Activated CD4-positive, alpha-beta T cell treated with anti-CD3 and anti-CD28 coated beads, Interleukin-2, amount 50 U/mL, for 4 hours (primary cell): ENCODE data around the gene ETNK1.
A peak's percentile ranks its signal among the peaks of the same experiment; 100 is the strongest.
"Not testable (repeated sequence)": the region's sequence is repeated elsewhere in the genome, so short reads cannot be mapped to it uniquely, and the experiment has no call there.

ENCODE experiments used
- DNase-seq, 2 experiments: peaks; one replicate each; pipeline ENCODE4 v3.0.0-alpha.2; 2020

The ETNK1 gene

DNA sequence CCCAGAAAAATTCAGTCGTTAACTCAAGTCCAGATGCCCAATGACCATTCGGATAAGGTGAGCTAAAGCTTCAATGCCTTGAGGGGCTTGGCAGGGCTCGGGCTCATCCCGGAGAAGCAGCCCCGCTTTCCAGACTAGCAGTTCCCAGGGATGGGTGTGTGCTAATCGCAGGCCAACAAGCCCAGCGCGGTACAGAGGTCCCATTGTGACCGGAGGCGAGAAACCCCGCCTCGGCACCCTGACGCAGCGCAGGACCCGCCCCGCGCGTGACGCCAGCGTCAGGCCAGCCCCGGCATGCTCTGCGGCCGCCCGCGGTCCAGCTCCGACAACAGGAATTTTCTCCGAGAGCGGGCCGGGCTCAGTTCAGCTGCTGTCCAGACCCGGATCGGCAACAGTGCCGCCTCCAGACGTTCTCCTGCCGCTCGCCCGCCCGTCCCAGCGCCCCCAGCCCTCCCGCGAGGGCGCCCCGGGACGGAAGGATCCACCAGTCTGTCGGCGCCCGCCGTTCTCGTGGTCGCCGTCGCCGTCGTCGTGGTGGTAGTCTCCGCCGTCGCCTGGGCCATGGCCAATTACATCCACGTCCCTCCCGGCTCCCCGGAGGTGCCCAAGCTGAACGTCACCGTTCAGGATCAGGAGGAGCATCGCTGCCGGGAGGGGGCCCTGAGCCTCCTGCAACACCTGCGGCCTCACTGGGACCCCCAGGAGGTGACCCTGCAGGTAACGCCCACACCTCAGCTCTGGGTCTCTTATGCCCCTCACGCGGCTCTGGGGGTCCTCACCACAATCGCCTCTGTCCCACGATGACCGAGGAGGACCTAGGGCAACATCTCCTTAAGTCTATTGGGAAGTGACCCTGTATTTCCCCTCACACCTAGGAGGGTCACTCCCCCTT, at the start of gene ETNK1:
ETNK1 (plus strand) TSS at position 302 of the 892 bp plus-strand sequence; CDS start at position 562, 260 bp downstream.
- DNase-seq, result peak; percentile 72

DNA sequence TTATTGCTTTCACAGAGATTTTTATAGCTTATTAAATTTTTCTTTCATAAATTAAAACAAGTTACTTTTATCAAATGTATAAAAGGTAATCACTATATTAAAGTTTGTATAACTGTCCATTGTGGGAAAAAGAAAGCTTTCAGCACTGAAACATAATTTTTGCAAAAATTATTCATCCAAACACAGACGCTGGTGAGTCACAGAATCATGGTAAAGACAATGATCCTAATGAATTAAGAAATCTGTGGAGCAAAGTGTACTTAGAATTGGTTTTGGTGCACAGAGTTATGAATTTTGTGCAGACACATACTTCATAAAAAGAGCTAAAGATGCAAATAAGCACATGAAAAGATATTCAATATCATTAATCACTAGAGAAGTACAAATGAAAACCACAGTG, 48.9 kb upstream of the ETNK1 start:
- no peak for DNase-seq

GRCh38 chr12:22576473-22576872, 48.5 kb upstream of the ETNK1 start:
- DNase-seq, result no peak

DNA sequence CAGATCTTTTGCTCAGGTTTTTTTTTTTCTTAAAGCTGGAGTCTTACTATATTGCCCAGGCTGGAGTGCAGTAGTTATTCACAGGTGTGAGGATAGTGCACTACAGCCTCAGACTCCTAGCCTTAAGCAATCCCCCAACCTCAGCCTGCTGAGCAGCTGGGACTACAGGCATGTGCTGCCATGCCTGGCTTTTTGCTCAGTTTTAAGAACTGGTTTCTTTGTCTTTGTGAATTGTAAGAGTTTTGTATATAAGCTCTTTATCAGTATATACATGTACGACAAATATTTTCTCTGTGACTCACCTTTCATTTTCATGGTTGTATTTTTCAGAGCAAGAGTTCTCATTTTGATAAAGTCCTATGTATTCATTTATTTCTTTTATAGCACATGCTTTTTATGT, 47.3 kb upstream of the ETNK1 start:
- DNase-seq, result no peak

- no peak for DNase-seq
Observed at GRCh38 chr12:22578328-22578727, 46.6 kb upstream of the ETNK1 start.

GRCh38 chr12:22588817-22589216, 36.2 kb upstream of the ETNK1 start:
- no peak for DNase-seq

DNA sequence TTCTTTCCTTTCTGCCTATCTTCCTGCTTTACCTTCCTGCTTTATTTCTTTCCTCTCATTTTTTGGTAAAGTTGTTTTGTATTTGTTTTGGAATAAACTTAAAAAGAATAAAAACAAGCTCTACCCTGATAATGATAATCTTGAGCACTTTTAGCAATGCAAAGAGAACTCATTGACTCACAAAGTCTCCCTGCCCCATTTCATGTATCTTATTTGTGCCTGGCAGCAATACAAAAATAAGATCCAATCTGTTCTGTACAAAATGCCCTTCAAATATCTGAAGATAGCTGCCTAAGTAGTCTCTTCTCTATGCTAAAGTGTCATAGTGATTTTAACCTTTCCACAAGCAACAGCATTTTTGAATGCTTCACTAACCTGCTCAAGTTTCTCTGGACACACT, 31.1 kb upstream of the ETNK1 start:
- no peak for DNase-seq

DNA sequence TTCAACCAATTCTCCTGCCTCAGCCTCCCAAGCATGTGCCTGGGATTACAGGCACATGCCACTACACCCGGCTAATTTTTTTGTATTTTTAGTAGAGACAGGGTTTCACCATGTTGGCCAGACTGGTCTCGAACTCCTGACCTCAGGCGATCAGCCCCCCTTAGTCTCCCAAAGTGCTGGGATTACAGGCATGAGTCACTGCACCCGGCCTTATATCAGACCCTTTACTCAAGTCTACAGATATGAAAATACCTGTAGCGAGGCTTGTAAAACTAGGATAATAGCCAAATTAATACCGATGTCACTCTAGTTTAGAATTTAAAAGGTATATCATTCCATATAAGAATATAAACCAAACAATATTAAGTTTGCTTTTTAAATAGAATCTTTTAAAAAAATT, 27.4 kb upstream of the ETNK1 start:
- not testable (repeated sequence) for DNase-seq

DNA sequence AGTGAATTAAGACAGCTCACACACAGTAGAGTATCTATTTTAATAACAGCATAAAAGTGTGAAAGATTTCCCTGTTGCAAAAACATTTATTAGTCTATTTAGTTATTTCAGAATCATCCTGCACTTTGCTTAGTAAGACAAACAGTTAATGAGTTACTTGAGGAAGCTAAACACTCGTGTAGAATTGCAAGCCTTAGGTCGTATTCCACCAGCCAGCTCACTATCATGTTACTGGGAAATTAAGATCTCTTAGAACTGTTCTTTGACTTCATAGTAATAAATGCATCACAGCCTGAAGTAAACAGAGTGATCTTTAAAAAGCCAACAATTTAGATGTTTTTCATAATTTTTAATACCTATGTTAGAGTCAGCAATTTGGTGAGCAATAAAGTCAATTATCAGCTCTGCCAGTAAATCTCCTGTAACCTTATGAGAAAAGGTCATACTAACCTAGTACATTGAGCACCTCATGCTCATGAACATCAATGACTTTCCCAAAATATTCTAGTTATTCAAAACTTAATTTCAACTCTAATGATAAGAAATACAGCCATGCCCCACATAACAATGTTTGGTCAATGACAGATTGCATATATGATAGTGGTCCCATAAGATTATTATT, 26.7 kb upstream of the ETNK1 start:
- no peak for DNase-seq

DNA sequence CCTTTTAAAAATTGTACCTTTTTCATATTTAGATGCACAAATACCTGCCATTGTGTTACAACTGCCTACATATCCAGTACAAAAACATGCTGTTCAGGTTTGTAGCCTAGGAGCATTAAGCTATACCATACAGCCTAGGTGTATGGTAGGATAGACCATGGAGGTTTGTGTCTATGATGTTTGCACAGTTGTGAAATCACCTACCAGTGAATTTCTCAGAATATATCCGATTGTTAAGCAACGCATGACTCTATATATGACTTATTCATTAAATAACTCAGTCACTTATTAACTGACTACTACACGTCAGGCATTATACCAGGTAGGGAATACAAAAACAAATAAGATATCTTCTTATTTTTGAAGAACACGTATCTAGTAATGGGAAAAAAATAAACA, 26.2 kb upstream of the ETNK1 start:
- no peak for DNase-seq

- DNase-seq, result no peak
Observed at GRCh38 chr12:22600181-22600580, 24.8 kb upstream of the ETNK1 start.

DNA sequence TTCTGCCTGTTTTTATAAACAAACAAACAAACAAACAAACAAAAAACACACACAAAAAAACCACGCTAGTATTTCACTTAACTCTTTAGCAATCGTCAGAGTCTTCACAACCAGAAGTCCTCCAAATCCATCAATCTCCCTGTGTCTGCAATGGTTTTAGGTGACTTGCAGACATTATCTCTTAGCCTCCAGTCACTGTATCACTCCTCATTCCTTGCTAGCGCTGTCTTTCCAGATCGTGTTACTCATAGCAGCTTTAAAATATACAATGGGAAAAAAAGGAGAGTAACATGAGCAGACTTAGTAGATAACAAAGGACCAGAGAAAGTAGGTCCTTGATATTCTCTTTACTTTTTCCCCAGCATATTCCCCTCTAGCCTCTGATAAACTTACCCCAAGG, 15.5 kb upstream of the ETNK1 start:
- DNase-seq, result no peak

DNA sequence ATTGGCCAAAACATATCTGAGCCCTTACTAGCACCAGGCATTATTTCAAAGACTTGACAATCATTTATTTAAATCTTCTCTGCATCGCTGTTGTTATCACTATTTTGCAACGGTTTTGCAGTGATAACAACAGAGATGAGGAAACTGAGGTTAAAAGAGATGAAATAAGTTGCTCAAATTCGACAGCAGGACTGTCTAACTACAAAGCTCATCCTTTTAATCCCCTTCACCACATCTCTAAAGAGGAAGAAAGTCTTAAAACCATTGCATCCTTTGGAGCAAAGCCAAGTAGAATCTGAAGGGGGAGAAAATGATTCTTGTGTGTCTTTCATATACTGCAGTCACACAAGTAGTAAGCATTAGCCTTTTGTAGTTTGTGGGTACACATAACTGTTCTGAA, 14.8 kb upstream of the ETNK1 start:
- no peak for DNase-seq

GRCh38 chr12:22612822-22613221, 12.1 kb upstream of the ETNK1 start:
- not testable (repeated sequence) for DNase-seq

GRCh38 chr12:22615963-22616501, 8.9 kb upstream of the ETNK1 start:
- DNase-seq, result no peak

- DNase-seq, result no peak
Observed at GRCh38 chr12:22617630-22618029, 7.3 kb upstream of the ETNK1 start.

DNA sequence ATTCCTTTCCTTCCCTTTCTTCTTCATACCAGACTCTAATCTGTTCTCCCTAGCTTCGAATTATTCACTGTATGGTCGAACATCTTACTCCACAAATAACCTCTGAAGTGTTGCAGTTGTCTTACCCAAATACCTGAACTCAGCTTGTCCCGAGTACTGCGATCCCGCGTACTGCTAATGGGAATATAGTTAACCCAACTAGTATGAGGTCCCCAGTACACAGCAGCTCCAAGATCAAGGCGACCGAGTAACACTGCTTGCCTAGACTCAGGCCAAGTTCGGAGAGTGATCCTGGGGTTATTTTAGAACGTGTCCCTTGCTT, 462 bp upstream of the ETNK1 start:
- no peak for DNase-seq

GRCh38 chr12:22625762-22626294, 857 bp downstream of the ETNK1 start:
- peak; percentile 3 to 4 for DNase-seq

DNA sequence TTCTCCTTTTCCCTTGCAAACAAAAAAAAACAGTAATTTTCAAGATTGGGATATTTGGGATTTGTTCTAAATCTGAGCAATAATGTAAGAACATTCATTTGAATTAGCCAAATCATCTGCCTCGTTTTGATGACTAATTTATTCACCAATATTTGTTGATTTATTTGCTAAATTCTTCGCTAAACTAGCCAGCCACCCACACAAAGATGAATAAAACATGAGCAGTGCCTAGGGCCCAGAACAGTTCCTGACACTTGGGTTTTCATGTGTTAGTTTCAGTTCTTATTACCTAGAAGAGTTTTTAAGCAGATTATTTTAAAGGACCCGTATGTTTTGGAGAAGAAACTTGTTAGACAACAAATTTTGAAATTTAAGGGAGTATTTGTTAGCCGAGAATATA, 1.4 kb downstream of the ETNK1 start:
- DNase-seq, result peak; percentile 23 to 28

GRCh38 chr12:22627371-22627770, 2.4 kb downstream of the ETNK1 start:
- DNase-seq, result no peak

GRCh38 chr12:22628228-22628627, 3.3 kb downstream of the ETNK1 start:
- DNase-seq, result no peak

DNA sequence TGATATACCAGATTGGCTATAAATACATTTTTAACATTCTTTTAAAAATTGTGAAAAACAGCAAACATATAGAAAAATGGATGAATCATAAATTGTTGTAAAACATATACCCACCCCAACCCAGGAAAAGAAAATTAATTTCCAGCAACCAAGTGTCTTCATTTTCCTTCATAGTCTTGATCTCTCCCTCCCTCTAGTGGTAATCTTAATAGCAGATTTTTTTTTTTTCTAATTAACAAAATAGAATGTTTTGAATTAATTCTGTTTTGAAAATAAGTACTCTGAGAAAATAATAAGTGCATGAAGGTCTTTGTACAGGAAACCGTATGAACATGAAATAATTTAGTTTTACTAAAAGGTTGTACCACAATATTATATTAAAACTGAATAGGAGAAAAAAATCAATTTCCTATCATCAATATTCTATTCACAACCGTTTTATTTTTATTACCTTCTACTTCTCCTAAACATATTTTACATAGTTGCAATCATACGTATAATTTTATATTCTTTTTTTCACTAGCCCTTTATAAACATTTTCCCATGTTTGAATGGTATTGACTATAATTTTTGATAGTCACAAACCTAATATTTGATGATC, 7.0 kb downstream of the ETNK1 start:
- no peak for DNase-seq

DNA sequence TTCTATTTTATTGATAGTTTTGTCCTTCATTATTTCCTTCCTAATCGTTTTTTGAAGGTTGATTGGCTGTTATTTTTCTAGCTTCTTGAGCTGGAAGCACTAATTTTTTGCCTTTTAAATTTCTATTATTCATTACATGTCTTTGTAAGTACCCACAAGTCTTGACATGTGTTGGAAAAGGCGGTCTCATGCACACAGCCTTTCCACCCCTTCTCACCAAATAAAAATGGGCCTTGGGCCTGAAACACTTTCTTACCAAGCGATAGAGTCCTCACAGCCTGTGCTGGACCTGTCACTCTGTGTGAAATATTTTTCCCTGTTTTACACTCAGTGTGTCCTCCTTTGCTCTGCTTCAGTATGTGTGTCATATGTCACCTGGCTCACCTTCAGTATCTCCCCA, 9.9 kb downstream of the ETNK1 start:
- no peak for DNase-seq

DNA sequence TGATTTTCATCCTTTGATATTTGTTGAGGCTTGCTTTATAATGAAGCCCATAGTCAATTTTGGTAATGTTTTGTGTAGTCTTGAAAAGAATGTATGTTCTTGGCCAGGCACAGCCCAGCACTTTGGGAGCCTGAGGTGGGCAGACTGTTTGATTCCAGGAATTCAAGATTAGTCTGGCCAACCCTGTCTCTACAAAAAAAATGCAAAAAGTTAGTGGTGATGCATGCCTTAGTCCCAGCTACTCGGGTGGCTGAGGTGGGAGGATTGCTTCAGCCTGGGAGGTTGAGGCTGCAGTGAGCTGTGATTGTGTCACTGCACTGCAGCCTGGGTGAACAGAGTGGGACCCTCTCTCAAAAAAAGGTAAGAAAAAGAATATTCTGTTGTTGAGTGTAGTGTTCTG, 10.8 kb downstream of the ETNK1 start:
- no peak for DNase-seq
